ENCODE measurements around the gene MAFB. TPM values are rescaled to one million over a fixed set of nuclear protein-coding genes. Genes with fewer than 3 reads are reported as not detected.

Gene MAFB
- total and polyA plus RNA-seq, 11 donors: 2.0 to 62.1 (median 7.8) TPM

- ATAC-seq (no peak), DNase-seq (peak in 1 of 5 donors; percentile 39)
- no peaks in the 10 kb centered on the region for H3K9me3 ChIP-seq
- intact Hi-C loops (cut with DNase I): loop anchor here in 5 of 10 donors (5.0 to 10.0 kb wide), 7 partner anchors 425 to 1428 kb away; no protein-coding TSS in a partner anchor
- peak overlapping the region in 4 of 12 donors; percentile 1 to 16 (median 9) for H3K4me3 ChIP-seq
- WGBS, 4 donors: 11 to 16% (median 13%) methylated on average over 19 to 52 of the region's 52 CpGs
- H3K4me1 ChIP-seq: peaks cover 0 to 52% (median 14%) of the 10 kb centered on the region in 12 donors
- TF ChIP-seq CTCF (IDR thresholded peaks at IDR 0.05): no peak
- no peak for TF ChIP-seq POLR2A (IDR thresholded peaks at IDR 0.05)
- peaks cover 29 to 82% (median 53%) of the 10 kb centered on the region in 9 donors for H3K27me3 ChIP-seq
- no peak overlapping the region for H3K27ac ChIP-seq
- H3K36me3 ChIP-seq: no peaks in the 10 kb centered on the region
These were observed 3.4 kb upstream of the MAFB start for GRCh38 chr20:40692240-40693011.

- Histone ChIP-seq H3K27me3 (peaks cover 29 to 80% (median 53%) of the 10 kb centered on the region in 9 donors), H3K4me3 (peak overlapping the region in 5 of 12 donors; percentile 65 to 86 (median 77)), H3K27ac (no peak overlapping the region), H3K9me3 (no peaks in the 10 kb centered on the region), H3K4me1 (peaks cover 0 to 50% (median 18%) of the 10 kb centered on the region in 12 donors), H3K36me3 (no peaks in the 10 kb centered on the region)
- DNase-seq: no peak
- TF ChIP-seq CTCF (IDR thresholded peaks at IDR 0.05): no peak
- no peak for TF ChIP-seq POLR2A (IDR thresholded peaks at IDR 0.05)
- no peak for ATAC-seq
- intact Hi-C loops (cut with DNase I): loop anchor here in 6 of 10 donors (2.0 to 10.0 kb wide), 8 partner anchors 424 to 1427 kb away; no protein-coding TSS in a partner anchor
- WGBS, 4 donors: 15 to 21% (median 21%) methylated on average over 27 to 29 of the region's 29 CpGs
These were observed 2.7 kb upstream of the MAFB start for GRCh38 chr20:40691566-40692239.

GRCh38 chr20:40690836-40691565 is 2.0 kb upstream of the MAFB start:
- Histone ChIP-seq H3K4me1 (peaks cover 0 to 53% (median 20%) of the 10 kb centered on the region in 12 donors), H3K36me3 (peaks cover 0 to 1% (median 0%) of the 10 kb centered on the region in 9 donors), H3K27ac (peak overlapping the region in 6 of 12 donors; percentile 92 to 99 (median 98)), H3K9me3 (no peaks in the 10 kb centered on the region), H3K4me3 (peak overlapping the region in 10 of 12 donors; percentile 14 to 86 (median 71)), H3K27me3 (peaks cover 29 to 74% (median 53%) of the 10 kb centered on the region in 9 donors)
- TF ChIP-seq CTCF (IDR thresholded peaks at IDR 0.05): no peak
- no peak for TF ChIP-seq POLR2A (IDR thresholded peaks at IDR 0.05)
- intact Hi-C loops (cut with DNase I): loop anchor here in 7 of 10 donors (1.0 to 10.0 kb wide), 10 partner anchors 424 to 1426 kb away; no protein-coding TSS in a partner anchor
- ATAC-seq: no peak
- WGBS, 4 donors: 9 to 16% (median 12%) methylated on average over 23 to 45 of the region's 45 CpGs
- peak in 1 of 5 donors; percentile 62 for DNase-seq
